GM21529 (cell line): ENCODE measurements around the gene TNIK.

Source experiments
- ATAC-seq: cut with Tn5 transposase; IDR thresholded peaks from one replicate; pipeline ENCODE4 v1.9.1; 2021; ENCODE audit not compliant: unreplicated experiment

TNIK gene

GRCh38 chr3:171237009-171237385 is 223.2 kb downstream of the TNIK start:
- no peak for ATAC-seq

GRCh38 chr3:171236265-171237008 is 223.8 kb downstream of the TNIK start:
- ATAC-seq, result no peak

- no peak for ATAC-seq
Observed at GRCh38 chr3:171234298-171235010, 225.8 kb downstream of the TNIK start.

- ATAC-seq, result no peak
Observed at GRCh38 chr3:171231361-171231760, 228.8 kb downstream of the TNIK start.

- no peak for ATAC-seq
Observed at GRCh38 chr3:171230865-171231264, 229.3 kb downstream of the TNIK start.

- ATAC-seq, result no peak
Observed at GRCh38 chr3:171229173-171229572, 231.0 kb downstream of the TNIK start.

- no peak for ATAC-seq
Observed at GRCh38 chr3:171228240-171228639, 232.0 kb downstream of the TNIK start.

GRCh38 chr3:171227828-171228227 is 232.4 kb downstream of the TNIK start:
- ATAC-seq, result no peak

GRCh38 chr3:171227359-171227758 is 232.8 kb downstream of the TNIK start:
- ATAC-seq, result no peak

- ATAC-seq, result no peak
Observed at GRCh38 chr3:171226794-171227193, 233.4 kb downstream of the TNIK start.

GRCh38 chr3:171225708-171226107 is 234.5 kb downstream of the TNIK start:
- ATAC-seq, result no peak

GRCh38 chr3:171225165-171225564 is 235.0 kb downstream of the TNIK start:
- ATAC-seq, result no peak

- no peak for ATAC-seq
Observed at GRCh38 chr3:171223396-171223795, 236.8 kb downstream of the TNIK start.

GRCh38 chr3:171222995-171223394 is 237.2 kb downstream of the TNIK start:
- ATAC-seq, result no peak

- ATAC-seq, result no peak
Observed at GRCh38 chr3:171221597-171221996, 238.6 kb downstream of the TNIK start.

GRCh38 chr3:171221104-171221503 is 239.1 kb downstream of the TNIK start:
- no peak for ATAC-seq

GRCh38 chr3:171219258-171219657 is 240.9 kb downstream of the TNIK start:
- ATAC-seq, result no peak

GRCh38 chr3:171218069-171218468 is 242.1 kb downstream of the TNIK start:
- ATAC-seq, result no peak

- ATAC-seq, result no peak
Observed at GRCh38 chr3:171213907-171214306, 246.3 kb downstream of the TNIK start.

- ATAC-seq, result no peak
Observed at GRCh38 chr3:171213178-171213577, 247.0 kb downstream of the TNIK start.

GRCh38 chr3:171212648-171213047 is 247.6 kb downstream of the TNIK start:
- ATAC-seq, result no peak

- peak; percentile 75 for ATAC-seq
Observed at GRCh38 chr3:171206283-171206682, 253.9 kb downstream of the TNIK start.

GRCh38 chr3:171204942-171205341 is 255.3 kb downstream of the TNIK start:
- ATAC-seq, result no peak
